K562 (cell line): ENCODE results near the gene RABL6. TPM values are rescaled to one million over a fixed set of nuclear protein-coding genes. Genes with fewer than 3 reads are reported as not detected.

ENCODE experiments used
- ATAC-seq: fragments of 200-7000 bp; cut with Tn5 transposase; 3 replicates; pipeline ENCODE4 v1.9.1; 2020; ENCODE audit warnings: moderate library complexity
- BruUV-seq: library from RNA; stranded (reverse); fragments of 400-500 nt; replicated peaks from 2 replicates; lab custom pipeline; 2021; lab: Mats Ljungman, UMichigan
- CTCF ChIA-PET: fragments of 300-600 bp; formaldehyde crosslinking; extraction: SDS; loops from one replicate; lab custom pipeline; 2021; ENCODE audit warnings: low intra/inter-chr PET ratio; lab: Yijun Ruan, JAX
- POLR2A ChIA-PET: fragments of 300-600, 350-650 bp; sonication (Branson Sonifier 250); formaldehyde crosslinking; extraction: SDS; loops from one replicate; lab custom pipeline; 2021; ENCODE audit warnings: antibody characterized with exemption, inconsistent platforms; lab: Yijun Ruan, JAX
- DNase-seq, 4 experiments: peaks; one replicate each; pipeline versions ENCODE4 v3.0.0 to v3.0.0-alpha.2; 2011 to 2018; ENCODE audit warnings: low spot score in 3 of 4, mixed read lengths in 3 of 4; ENCODE audit errors: extremely low read depth in 1 of 4
- FAIRE-seq: peaks from 2 replicates; lab custom pipeline; 2011; peaks lifted over from hg19 to GRCh38; lab: Jason Lieb, UNC
- H2AFZ ChIP-seq: 2 replicates; pipeline ENCODE4 v1.6.0; 2011; ENCODE audit warnings: low read depth, low read length, control low read depth, inconsistent platforms
- H3K27ac ChIP-seq: fragments of 200-600 bp; 3 replicates; pipeline ENCODE4 v1.8.0; 2011; ENCODE audit warnings: low read depth, mild to moderate bottlenecking, control low read depth, inconsistent platforms, low read length, moderate library complexity, mixed read lengths; ENCODE audit errors: extremely low read depth
- H3K27me3 ChIP-seq, 2 experiments: fragments of 300-600 bp in 1 of 2; 2 replicates in 1 of 2; 3 replicates in 1 of 2; pipeline versions ENCODE4 v1.6.0 to v1.8.0; 2011; ENCODE audit warnings: inconsistent platforms in 2 of 2, low read length in 2 of 2, mild to moderate bottlenecking in 1 of 2, mixed read lengths in 1 of 2, moderate library complexity in 1 of 2; ENCODE audit not compliant: control insufficient read depth in 2 of 2, insufficient read depth in 2 of 2
- H3K36me3 ChIP-seq: fragments of 300-600 bp; 3 replicates; pipeline ENCODE4 v1.8.0; 2011; ENCODE audit warnings: mild to moderate bottlenecking, low read length, inconsistent platforms; ENCODE audit not compliant: control insufficient read depth, insufficient read depth
- H3K4me1 ChIP-seq, 2 experiments: fragments of 200-600 bp in 1 of 2; replicated peaks in 1 of 2; 2 replicates in 1 of 2; 3 replicates in 1 of 2; pipeline versions ENCODE4 v1.5.1 to v1.8.0; 2011; ENCODE audit warnings: inconsistent platforms in 2 of 2, low read length in 2 of 2, mild to moderate bottlenecking in 1 of 2, mixed read lengths in 1 of 2, moderate library complexity in 1 of 2; ENCODE audit not compliant: control insufficient read depth in 2 of 2, insufficient read depth in 2 of 2
- H3K4me2 ChIP-seq: 2 replicates; pipeline ENCODE4 v1.6.1; 2011; ENCODE audit warnings: low read length, control low read depth, inconsistent platforms, mixed read lengths; ENCODE audit not compliant: insufficient read depth
- H3K4me3 ChIP-seq: fragments of 200-600 bp; sonication (generic), shearing (Covaris generic); 2 replicates; pipeline ENCODE4 v1.5.1; 2016; ENCODE audit warnings: control low read depth, inconsistent platforms
- H3K79me2 ChIP-seq: fragments of 200-600 bp; 3 replicates; pipeline ENCODE4 v1.8.0; 2011; ENCODE audit warnings: low read length, inconsistent platforms; ENCODE audit not compliant: control insufficient read depth, insufficient read depth
- H3K9ac ChIP-seq, 2 experiments: 2 replicates each; pipeline versions ENCODE4 v1.6.0 to v1.6.1; 2011; ENCODE audit warnings: low read depth in 2 of 2, low read length in 2 of 2, control low read depth in 1 of 2, inconsistent platforms in 1 of 2, mild to moderate bottlenecking in 1 of 2, mixed read lengths in 1 of 2; ENCODE audit not compliant: insufficient read depth in 1 of 2
- H3K9me1 ChIP-seq: one replicate; pipeline ENCODE4 v1.6.0; 2011; ENCODE audit warnings: inconsistent platforms, mild to moderate bottlenecking, low read length, moderate library complexity; ENCODE audit not compliant: control insufficient read depth, insufficient read depth
- H3K9me3 ChIP-seq: replicated peaks from 2 replicates; pipeline ENCODE4 v1.5.1; 2011; ENCODE audit warnings: low read depth, low read length, inconsistent platforms; ENCODE audit not compliant: control insufficient read depth, insufficient read depth
- H4K20me1 ChIP-seq: replicated peaks from 2 replicates; pipeline ENCODE4 v1.6.1; 2011; ENCODE audit warnings: low read length, inconsistent platforms, mixed read lengths; ENCODE audit not compliant: control insufficient read depth, insufficient read depth
- ADNP ChIP-seq: fragments of 200-800 bp; sonication (Bioruptor generic); IDR thresholded peaks from 2 replicates; pipeline ENCODE4 v1.6.1; 2016; ENCODE audit warnings: missing genetic modification characterization, missing compliant biosample characterization
- BCOR ChIP-seq: fragments of 450-650 bp; IDR thresholded peaks from 2 replicates; pipeline ENCODE4 v1.6.1; 2016
- GABPA ChIP-seq: fragments of 200-800 bp; sonication (Bioruptor generic); conservative IDR thresholded peaks from 2 replicates; pipeline ENCODE4 v1.6.1; 2016; ENCODE audit warnings: low read depth, missing genetic modification characterization, missing compliant biosample characterization
- KDM1A ChIP-seq, 2 experiments: fragments of 450-650 bp; IDR thresholded peaks; 2 replicates each; pipeline ENCODE4 v1.6.1; 2016; ENCODE audit warnings: mild to moderate bottlenecking in 2 of 2
- KLF6 ChIP-seq: fragments of 250-450 bp; sonication (Bioruptor Pico); IDR thresholded peaks from 2 replicates; pipeline ENCODE4 v1.4.0; 2020; ENCODE audit warnings: mild to moderate bottlenecking, moderate library complexity, borderline replicate concordance
- MITF ChIP-seq: IDR thresholded peaks from 2 replicates; pipeline ENCODE4 v1.6.1; 2014; ENCODE audit warnings: antibody characterized with exemption
- PHF21A ChIP-seq: fragments of 450-650 bp; IDR thresholded peaks from 2 replicates; pipeline ENCODE4 v1.6.1; 2017; ENCODE audit warnings: low read depth, borderline replicate concordance
- POLR2A ChIP-seq: fragments of 450-650 bp; conservative IDR thresholded peaks from 2 replicates; pipeline ENCODE4 v1.6.1; 2016
- SMARCA5 ChIP-seq: fragments of 450-650 bp; IDR thresholded peaks from 2 replicates; pipeline ENCODE4 v1.6.1; 2016
- TEAD4 ChIP-seq, 2 experiments: sonication (generic) in 1 of 2; formaldehyde crosslinking in 1 of 2; IDR thresholded peaks; 2 replicates each; pipeline versions ENCODE4 v1.6.1 to v1.8.0; 2012 to 2022; ENCODE audit warnings: borderline replicate concordance in 1 of 2, inconsistent platforms in 1 of 2, low read length in 1 of 2, mild to moderate bottlenecking in 1 of 2, missing genetic modification reagents in 1 of 2
- ZFP30 ChIP-seq: fragments of 250-450 bp; sonication (Bioruptor Pico); IDR thresholded peaks from 2 replicates; pipeline ENCODE4 v1.8.0; 2022; ENCODE audit warnings: moderate library complexity, mild to moderate bottlenecking, inconsistent platforms, borderline replicate concordance
- ZFP36 ChIP-seq: fragments of 150-350 bp; IDR thresholded peaks from 2 replicates; pipeline ENCODE4 v1.6.1; 2018; ENCODE audit warnings: low read length, low read depth; ENCODE audit not compliant: partially characterized antibody
- ZNF165 ChIP-seq: fragments of 250-450 bp; sonication (Bioruptor Pico); IDR thresholded peaks from 2 replicates; pipeline ENCODE4 v1.4.0; 2020; ENCODE audit warnings: borderline replicate concordance
- ZNF280A ChIP-seq: fragments of 450-650 bp; IDR thresholded peaks from 2 replicates; pipeline ENCODE4 v1.6.1; 2018; ENCODE audit warnings: mild to moderate bottlenecking, low read depth; ENCODE audit not compliant: partially characterized antibody
- ZNF780A ChIP-seq: fragments of 250-450 bp; sonication (Bioruptor Pico); IDR thresholded peaks from 2 replicates; pipeline ENCODE4 v1.5.0; 2021; ENCODE audit warnings: mild to moderate bottlenecking
- WGBS: fragments of 100-300 bp; shearing (Covaris generic); methylation state at CpG from one replicate; pipeline ENCODE4 v1.1.6; 2016; ENCODE audit warnings: low coverage, mixed read lengths; ENCODE audit not compliant: insufficient coverage; ENCODE audit errors: missing lambda C conversion rate; 5-methylcytosine and 5-hydroxymethylcytosine counted together
- in situ Hi-C: fragments of 300-500 bp; cut with MboI; formaldehyde crosslinking; loops from 4 replicates; pipeline ENCODE4 v1.15.0; 2018; ENCODE audit warnings: inconsistent platforms, mixed read lengths
- intact Hi-C: fragments of 100-400 bp; cut with micrococcal nuclease; formaldehyde crosslinking; loops from 2 replicates; pipeline ENCODE4 v1.14.2; 2022
- polyA plus RNA-seq, 8 experiments: library from polyadenylated mRNA; depleted of rRNA in 4 of 8; stranded (reverse) in 5 of 8; unstranded in 3 of 8; fragments of >200 nt; fragmentation: Nextera tagmentation in 2 of 8; fragmentation: Illumina TruSeq in 1 of 8; extraction: Ambion mirVana in 2 of 8; extraction: Trizol in 1 of 8; gene quantifications; 2 replicates each; pipeline versions ENCODE4 v1.2.1 to v1.2.3, GENCODE V29; 2011 to 2014; ENCODE audit warnings: inconsistent platforms in 1 of 8, missing spikeins in 1 of 8
- total RNA-seq, 7 experiments: library from RNA; depleted of rRNA in 6 of 7; stranded (reverse); fragments of >200 nt in 6 of 7; fragmentation: Illumina TruSeq in 2 of 7; extraction: Trizol in 2 of 7; gene quantifications; 2 replicates each; pipeline versions ENCODE4 v1.2.1 to v1.2.3, GENCODE V29; 2011 to 2021; ENCODE audit warnings: low replicate concordance in 1 of 7
- TF ChIP-seq, protein P1 (sequence below): fragments of 250-450 bp; sonication (Bioruptor Pico); IDR thresholded peaks from 2 replicates; pipeline ENCODE4 v1.9.0; 2021; ENCODE audit warnings: mild to moderate bottlenecking

RABL6 gene
- total and polyA plus RNA-seq, 9 of the 15 experiments (the other 6 are each of a cell fraction or from before 2014, with no cell fraction given) = 5.6 to 181 (median 84.5) TPM

GRCh38 chr9:136761545-136761981 lies 46.2 kb upstream of the RABL6 start:
- POLR2A ChIA-PET = interaction anchor here (0.5 to 1.6 kb wide), 3 partner anchors 10 to 1209 kb away, joined by 3 to 6 read pairs (median 3); no protein-coding TSS in a partner anchor
- H3K9me3 ChIP-seq = no peaks in the 10 kb centered on the region
- H3K27ac ChIP-seq = no peak overlapping the region
- H3K79me2 ChIP-seq = no peaks in the 10 kb centered on the region
- in situ Hi-C loops (no loop called here), intact Hi-C loops (no loop called here)
- FAIRE-seq (no peak), ATAC-seq (no peak), DNase-seq (peak in 1 of 4 experiments; percentile 42)
- H3K36me3 ChIP-seq = no peaks in the 10 kb centered on the region
- no peak for TF ChIP-seq ZNF780A
- TF ChIP-seq KLF6 (CRISPR knock-in tag) = no peak
- no peak for TF ChIP-seq PHF21A
- no peak for TF ChIP-seq POLR2A
- peak; percentile 89 for TF ChIP-seq ZFP36
- no peak for TF ChIP-seq GABPA (tag)
- peak; percentile 44 to 53; a peak in 2 of 4 replicates for TF ChIP-seq KDM1A (IDR thresholded peaks at IDR 0.05)
- TF ChIP-seq ZNF280A = no peak
- TF ChIP-seq ZNF165 (CRISPR knock-in tag) = no peak
- TF ChIP-seq, protein P1, sequence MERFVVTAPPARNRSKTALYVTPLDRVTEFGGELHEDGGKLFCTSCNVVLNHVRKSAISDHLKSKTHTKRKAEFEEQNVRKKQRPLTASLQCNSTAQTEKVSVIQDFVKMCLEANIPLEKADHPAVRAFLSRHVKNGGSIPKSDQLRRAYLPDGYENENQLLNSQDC (CRISPR knock-in tag) = no peak
- peak; percentile 4; the same call in 1 of the 2 replicates for TF ChIP-seq SMARCA5
- no peak for TF ChIP-seq ZFP30 (CRISPR knock-in tag)
- TF ChIP-seq MITF = no peak
- TF ChIP-seq TEAD4 (IDR thresholded peaks at IDR 0.05; ENCODE audit: low read length) = no peak
- peak; percentile 68 for TF ChIP-seq TEAD4 (CRISPR knock-in tag; IDR thresholded peaks at IDR 0.05; ENCODE audit: borderline replicate concordance)
- peak; percentile 82 for TF ChIP-seq BCOR
- 0 out of 2 replicates have a peak, but pooled peaks have one; percentile 22 for TF ChIP-seq ADNP (tag)
- peak overlapping the region in 1 of 2 experiments; percentile 76; a peak in 2 of 4 replicates for H3K9ac ChIP-seq
- no peak overlapping the region for H3K4me3 ChIP-seq
- H2AFZ ChIP-seq = no peak overlapping the region
- no peaks in the 10 kb centered on the region for H3K27me3 ChIP-seq
- H3K9me1 ChIP-seq = no peaks in the 10 kb centered on the region
- CTCF ChIA-PET = no interaction called here
- H3K4me2 ChIP-seq = no peak overlapping the region
- H4K20me1 ChIP-seq = no peaks in the 10 kb centered on the region
- no TSS peak for BruUV-seq
- 37% methylated on average over 5 of the region's 13 CpGs for whole genome bisulfite sequencing
- H3K4me1 ChIP-seq = peaks cover 8 to 78% of the 10 kb centered on the region in 2 experiments; a peak in 4 of 5 replicates
